ENCODE results near the gene PLCB3. TPM values are rescaled to one million over a fixed set of nuclear protein-coding genes. Genes with fewer than 3 reads are reported as not detected.

The PLCB3 gene
- total and polyA plus RNA-seq, 2 of the 13 experiments (the other 11 are each of a cell fraction or from before 2014, with no cell fraction given) = 7.5 to 13.8 TPM

- TF ChIP-seq POGK (CRISPR knock-in tag; conservative IDR thresholded peaks at IDR 0.05) (no peak), ZBTB26 (CRISPR knock-in tag; IDR thresholded peaks at IDR 0.05; ENCODE audit: borderline replicate concordance) (no peak), EEA1 (CRISPR knock-in tag; IDR thresholded peaks at IDR 0.05; ENCODE audit: borderline replicate concordance) (0 out of 2 replicates have a peak, but pooled peaks have one; percentile 63), ZNF746 (CRISPR knock-in tag; IDR thresholded peaks at IDR 0.05) (no peak; the same call in 1 of the 2 replicates), ZNF496 (CRISPR knock-in tag; IDR thresholded peaks at IDR 0.05; ENCODE audit: insufficient replicate concordance) (no peak), SATB2 (CRISPR knock-in tag; IDR thresholded peaks at IDR 0.05) (0 out of 2 replicates have a peak, but pooled peaks have one; percentile 15), ATF2 (CRISPR knock-in tag; IDR thresholded peaks at IDR 0.05) (peak; percentile 73; the same call in 1 of the 2 replicates), ZBTB3 (CRISPR knock-in tag; IDR thresholded peaks at IDR 0.05; ENCODE audit: borderline replicate concordance, low read depth) (no peak), HNRNPK (IDR thresholded peaks at IDR 0.05; ENCODE audit: low read depth, low read length, poor library complexity, severe bottlenecking) (no peak), ISX (CRISPR knock-in tag; conservative IDR thresholded peaks at IDR 0.05) (no peak), NAIF1 (CRISPR knock-in tag; IDR thresholded peaks at IDR 0.05; ENCODE audit: borderline replicate concordance) (peak; percentile 100), ZBTB2 (CRISPR knock-in tag; IDR thresholded peaks at IDR 0.05; ENCODE audit: low read depth) (peak; percentile 73; the same call in 1 of the 2 replicates), AHDC1 (CRISPR knock-in tag; IDR thresholded peaks at IDR 0.05; ENCODE audit: borderline replicate concordance) (peak; percentile 23; the same call in 1 of the 2 replicates)
Measured at GRCh38 chr11:64269540-64270220, 18.4 kb downstream of the PLCB3 start (continued).
